Activated naive CD8-positive, alpha-beta T cell treated with anti-CD3 and anti-CD28 coated beads for 36 hours (primary cell): Measurements from ENCODE around the gene FOSL1. TPM values are rescaled to one million over a fixed set of nuclear protein-coding genes. Genes with fewer than 3 reads are reported as not detected.
"Not testable (repeated sequence)": the region's sequence is repeated elsewhere in the genome, so short reads cannot be mapped to it uniquely, and the experiment has no call there.

Source experiments
- DNase-seq: peaks from one replicate; pipeline ENCODE4 v3.0.0; 2021
- H3K27ac Mint-ChIP-seq: one replicate; pipeline ENCODE4 v1.8.0; 2022; ENCODE audit warnings: mild to moderate bottlenecking, moderate library complexity, mixed read lengths
- H3K27me3 Mint-ChIP-seq: one replicate; pipeline ENCODE4 v1.8.0; 2022; ENCODE audit warnings: mild to moderate bottlenecking, mixed read lengths
- H3K36me3 Mint-ChIP-seq: one replicate; pipeline ENCODE4 v1.8.0; 2021; ENCODE audit warnings: mild to moderate bottlenecking, mixed read lengths
- H3K4me1 Mint-ChIP-seq: one replicate; pipeline ENCODE4 v1.8.0; 2021; ENCODE audit warnings: mixed read lengths
- H3K4me3 Mint-ChIP-seq: one replicate; pipeline ENCODE4 v1.8.0; 2022; ENCODE audit warnings: mild to moderate bottlenecking, moderate library complexity, mixed read lengths
- H3K9me3 Mint-ChIP-seq: one replicate; pipeline ENCODE4 v1.8.0; 2022; ENCODE audit warnings: mixed read lengths
- total RNA-seq, 2 experiments: library from RNA; stranded (reverse); gene quantifications; one replicate each; pipeline ENCODE4 v1.2.3, GENCODE V29; 2021

Gene FOSL1
- total RNA-seq, 2 experiments from 2014 or later: 15.8 to 16.0 TPM

DNA sequence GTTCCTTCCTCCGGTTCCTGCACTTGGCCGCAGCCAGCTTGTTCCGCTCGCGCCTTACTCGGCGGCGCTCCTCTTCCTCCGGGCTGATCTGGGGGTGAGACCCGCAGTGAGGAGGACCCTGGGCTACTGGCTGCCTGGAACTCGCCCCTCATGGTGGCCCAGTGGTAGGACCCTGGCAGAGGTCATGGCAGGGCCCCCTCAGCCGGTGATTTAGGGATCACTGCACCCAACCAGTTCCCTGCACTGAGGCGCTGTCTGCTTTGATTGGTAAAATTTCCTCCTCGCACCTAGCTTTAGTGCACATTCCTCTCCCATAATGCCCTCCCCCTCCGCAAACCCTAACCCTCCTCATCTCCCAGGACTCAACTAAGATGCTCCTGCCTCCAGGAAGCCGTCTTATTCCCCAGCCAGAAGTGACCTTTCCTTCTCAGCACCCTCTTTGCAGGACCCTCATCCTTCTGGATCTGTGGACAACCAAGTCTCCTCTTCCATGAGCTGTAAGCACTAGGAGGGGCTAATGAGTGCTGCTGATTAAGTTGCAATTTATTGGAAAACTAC, 6.1 kb downstream of the FOSL1 start:
- peak overlapping the region; percentile 86 for H3K27ac Mint-ChIP-seq
- H3K27me3 Mint-ChIP-seq: peaks cover 3% of the 10 kb centered on the region
- H3K9me3 Mint-ChIP-seq: no peaks in the 10 kb centered on the region
- H3K4me1 Mint-ChIP-seq: peaks cover 59% of the 10 kb centered on the region
- peaks cover 42% of the 10 kb centered on the region for H3K36me3 Mint-ChIP-seq
- peak overlapping the region; percentile 89 for H3K4me3 Mint-ChIP-seq
- no peak for DNase-seq

DNA sequence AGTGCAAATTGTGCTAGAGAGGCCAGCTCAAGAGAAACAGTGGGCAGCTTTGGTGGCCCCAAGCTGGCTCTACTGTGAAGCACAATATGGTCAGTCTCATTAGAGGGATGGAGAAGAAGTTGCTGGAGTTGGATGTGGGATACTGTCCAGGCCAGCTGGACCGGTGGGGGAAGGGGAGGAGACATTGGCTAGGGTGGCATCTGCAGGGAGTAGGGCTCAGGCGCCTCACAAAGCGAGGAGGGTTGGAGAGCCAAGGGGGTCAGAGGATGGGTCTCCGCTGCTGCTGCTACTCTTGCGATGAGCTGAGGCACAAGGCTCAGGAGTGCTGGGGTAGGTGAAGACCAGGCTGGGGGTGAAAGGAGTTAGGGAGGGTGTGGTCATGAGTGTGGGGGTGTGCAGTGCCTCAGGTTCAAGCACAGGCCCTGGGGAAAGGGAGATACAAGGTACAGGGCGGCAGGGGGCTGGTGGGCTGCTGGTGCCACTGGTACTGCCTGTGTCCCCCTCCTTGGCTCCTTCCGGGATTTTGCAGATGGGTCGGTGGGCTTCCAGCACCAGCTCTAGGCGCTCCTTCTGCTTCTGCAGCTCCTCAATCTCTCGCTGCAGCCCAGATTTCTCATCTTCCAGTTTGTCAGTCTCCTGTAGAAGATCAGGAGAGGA, 7.4 kb downstream of the FOSL1 start:
- H3K27me3 Mint-ChIP-seq: peaks cover 3% of the 10 kb centered on the region
- H3K9me3 Mint-ChIP-seq: no peaks in the 10 kb centered on the region
- DNase-seq: no peak
- peaks cover 63% of the 10 kb centered on the region for H3K4me1 Mint-ChIP-seq
- peak overlapping the region; percentile 86 for H3K27ac Mint-ChIP-seq
- H3K4me3 Mint-ChIP-seq: peak overlapping the region; percentile 89
- H3K36me3 Mint-ChIP-seq: peaks cover 39% of the 10 kb centered on the region

DNA sequence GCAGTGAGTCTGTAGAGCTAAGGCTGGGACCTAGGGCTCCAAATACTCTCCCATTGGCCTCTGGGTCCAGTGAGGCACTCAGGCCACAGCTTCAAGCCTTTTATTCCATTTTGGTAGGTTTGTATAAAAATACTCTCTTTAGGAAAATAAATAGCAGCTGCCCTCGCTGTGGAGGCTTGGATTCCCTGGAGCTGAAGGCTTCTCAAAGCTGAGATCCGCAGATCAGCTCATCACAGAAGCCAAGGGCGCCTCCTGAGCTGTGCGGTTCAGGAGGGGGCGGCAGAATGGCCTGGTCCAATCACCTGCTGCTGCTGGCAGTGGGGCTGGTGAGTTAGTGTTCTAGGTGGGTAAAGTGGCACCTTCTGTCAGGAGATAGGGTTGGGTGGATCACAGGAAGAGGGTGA, 8.0 kb downstream of the FOSL1 start:
- Mint-ChIP-seq H3K4me1 (peaks cover 64% of the 10 kb centered on the region), H3K4me3 (peak overlapping the region; percentile 89), H3K27ac (peak overlapping the region; percentile 86), H3K36me3 (peaks cover 43% of the 10 kb centered on the region)
- H3K9me3 Mint-ChIP-seq, H3K27me3 Mint-ChIP-seq: not testable (repeated sequence)
- peak; percentile 52 for DNase-seq

DNA sequence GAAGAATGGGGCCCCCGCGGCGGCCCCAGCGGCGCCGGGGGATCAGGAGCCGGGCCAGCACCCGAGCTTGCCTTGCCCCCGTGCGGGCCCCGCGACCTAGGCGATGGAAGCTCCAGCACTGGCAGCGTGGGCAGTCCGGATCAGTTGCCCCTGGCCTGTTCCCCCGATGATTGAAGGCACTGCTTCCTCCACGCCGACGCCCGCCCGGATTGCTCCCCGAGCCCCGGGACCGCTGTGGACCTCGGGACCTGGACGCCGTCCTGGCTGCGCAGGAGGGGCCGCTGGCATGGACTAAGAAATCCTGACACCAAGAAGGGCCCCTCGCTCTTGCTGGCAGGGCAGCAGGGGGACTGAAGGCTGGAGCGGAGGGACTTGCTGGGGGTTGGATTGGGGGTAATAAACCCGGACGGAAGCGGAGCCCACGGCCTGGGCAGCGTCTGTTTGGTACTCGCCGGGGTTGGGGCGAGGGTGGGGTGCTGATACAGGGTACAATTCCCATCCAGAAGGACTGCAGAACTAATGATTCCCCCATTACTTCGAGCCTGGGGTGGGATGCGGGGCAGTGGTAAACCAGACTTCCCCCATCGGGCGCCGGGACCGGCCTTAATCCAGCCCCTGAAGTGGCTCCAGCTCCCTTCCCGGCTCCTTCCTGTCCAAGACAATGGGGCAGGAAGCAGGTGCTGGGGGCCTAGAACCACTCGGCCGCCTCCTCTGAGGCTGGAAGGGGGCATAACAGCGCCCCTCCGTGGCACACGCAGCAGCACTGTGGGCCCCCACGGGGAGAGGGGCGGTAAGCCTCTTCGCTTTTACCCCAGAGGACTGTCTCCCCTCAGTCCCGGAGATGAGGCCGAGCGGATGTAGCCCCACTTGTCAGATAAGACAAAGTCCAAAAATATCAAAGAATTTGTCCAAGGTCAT, 8.7 kb downstream of the FOSL1 start:
- Mint-ChIP-seq H3K27ac (peak overlapping the region; percentile 86), H3K4me1 (peaks cover 64% of the 10 kb centered on the region), H3K9me3 (no peaks in the 10 kb centered on the region), H3K36me3 (peaks cover 40% of the 10 kb centered on the region), H3K27me3 (peaks cover 3% of the 10 kb centered on the region), H3K4me3 (peak overlapping the region; percentile 89)
- peak; percentile 54 for DNase-seq

GRCh38 chr11:65890324-65891218, 9.6 kb downstream of the FOSL1 start, which contains the start of gene CCDC85B:
TSS of gene CCDC85B (plus strand) at chr11:65890673. CDS start at chr11:65890784, 111 bp downstream.
- Mint-ChIP-seq H3K4me1 (peaks cover 57% of the 10 kb centered on the region), H3K9me3 (no peaks in the 10 kb centered on the region), H3K27me3 (peaks cover 3% of the 10 kb centered on the region), H3K36me3 (peaks cover 35% of the 10 kb centered on the region), H3K27ac (peak within 1 kb of the TSS; percentile 94), H3K4me3 (peak within 1 kb of the TSS; percentile 98)
- peak; percentile 99 for DNase-seq

DNA sequence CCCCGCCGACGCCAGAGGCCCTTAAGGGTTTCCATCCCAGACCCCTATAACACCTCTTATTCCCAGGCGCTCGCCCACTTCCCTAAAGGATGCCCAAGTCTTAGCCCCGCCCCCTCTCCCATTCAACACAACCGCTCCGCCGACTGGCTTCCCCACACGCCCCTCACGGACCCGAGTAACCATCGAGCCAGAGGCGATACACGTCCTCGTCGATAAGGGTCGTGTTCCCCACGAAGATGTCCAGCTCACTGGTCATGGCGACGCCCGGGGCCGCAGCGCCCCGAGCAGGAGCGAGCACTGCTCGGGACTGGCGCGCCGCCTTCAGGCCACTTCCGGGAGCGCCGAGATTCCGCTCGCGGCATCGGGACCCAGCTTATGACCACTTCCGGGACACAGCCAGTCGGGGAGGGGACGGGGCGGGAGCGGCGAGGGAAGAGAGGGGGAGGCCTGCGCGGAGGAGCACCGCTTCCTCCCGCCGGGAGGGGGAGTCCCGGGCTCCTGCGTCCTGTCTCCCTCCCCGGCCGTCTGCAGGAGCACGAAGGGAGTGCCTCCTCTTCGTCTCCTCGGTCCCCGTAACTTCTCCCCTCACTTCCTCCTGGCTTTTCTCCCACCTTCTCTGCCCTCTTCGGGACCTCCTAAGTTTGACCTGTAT, 11.9 kb downstream of the FOSL1 start, which contains the start of gene FIBP:
Gene FIBP (minus strand): TSS at position 309 of the 652 bp plus-strand sequence. CDS start 53 bp downstream, at position 256.
- peaks cover 55% of the 10 kb centered on the region for H3K4me1 Mint-ChIP-seq

GRCh38 chr11:65887723-65888162, 12.4 kb downstream of the FOSL1 start:
- H3K4me1 Mint-ChIP-seq: peaks cover 49% of the 10 kb centered on the region
- DNase-seq: no peak
- H3K27me3 Mint-ChIP-seq: peaks cover 3% of the 10 kb centered on the region
- no peaks in the 10 kb centered on the region for H3K9me3 Mint-ChIP-seq
- peak overlapping the region; percentile 94 for H3K27ac Mint-ChIP-seq
- H3K4me3 Mint-ChIP-seq: peak overlapping the region; percentile 98
- peaks cover 30% of the 10 kb centered on the region for H3K36me3 Mint-ChIP-seq

More for the DNA sequence above, 11.9 kb downstream of the FOSL1 start, which contains the start of gene FIBP:
- peaks cover 3% of the 10 kb centered on the region for H3K27me3 Mint-ChIP-seq
- peak; percentile 95 for DNase-seq
- H3K4me3 Mint-ChIP-seq: peak within 1 kb of the TSS; percentile 98
- no peaks in the 10 kb centered on the region for H3K9me3 Mint-ChIP-seq
- peaks cover 32% of the 10 kb centered on the region for H3K36me3 Mint-ChIP-seq
- H3K27ac Mint-ChIP-seq: peak within 1 kb of the TSS; percentile 94

DNA sequence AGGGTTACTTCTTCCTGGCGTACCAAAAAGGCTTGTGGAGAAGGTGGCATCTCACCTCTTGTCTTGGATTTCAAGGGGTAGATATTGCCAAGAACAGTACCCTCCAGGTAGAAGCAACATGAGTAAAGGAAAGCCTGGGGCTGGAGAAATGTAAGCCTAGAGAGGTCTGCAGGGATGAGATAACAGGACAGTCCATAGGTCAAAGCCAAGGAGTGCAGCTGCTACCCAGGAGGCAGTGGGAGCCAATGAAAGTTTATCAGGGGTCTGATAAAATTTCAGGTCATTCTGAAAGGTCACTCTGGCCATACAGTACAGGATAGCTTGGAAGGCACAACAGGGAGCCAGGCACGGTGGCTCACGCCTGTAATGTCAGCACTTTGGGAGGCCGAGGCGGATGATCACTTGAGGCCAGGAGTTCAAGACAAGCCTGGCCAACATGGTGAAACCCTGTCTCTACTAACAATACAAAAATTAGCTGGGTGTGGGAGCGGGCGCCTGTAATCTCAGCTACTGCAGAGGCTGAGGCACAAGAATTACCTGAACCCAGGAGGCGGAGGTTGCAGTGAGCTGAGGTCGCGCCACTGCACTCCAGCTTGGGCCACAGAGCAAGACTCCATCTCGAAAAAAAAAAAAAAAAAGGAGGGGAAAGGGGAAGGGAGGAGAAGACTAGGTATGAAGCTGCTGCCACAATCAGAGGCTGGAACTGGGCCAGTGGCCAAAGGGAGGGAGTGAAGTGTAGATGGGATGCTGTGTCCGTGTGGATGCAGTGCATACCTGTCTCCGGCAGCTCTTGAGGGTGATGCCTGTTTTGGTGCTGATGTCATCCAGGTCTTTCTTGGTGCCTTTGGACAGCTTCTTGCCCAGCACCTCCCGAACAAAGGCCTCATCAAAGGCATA, 13.1 kb downstream of the FOSL1 start:
- Mint-ChIP-seq H3K4me1 (peaks cover 47% of the 10 kb centered on the region), H3K27ac (peak overlapping the region; percentile 94), H3K9me3 (no peaks in the 10 kb centered on the region), H3K4me3 (peak overlapping the region; percentile 98), H3K27me3 (no peaks in the 10 kb centered on the region), H3K36me3 (peaks cover 25% of the 10 kb centered on the region)
- DNase-seq: no peak

- no peak for DNase-seq
- H3K4me3 Mint-ChIP-seq: no peak overlapping the region
- H3K27me3 Mint-ChIP-seq: no peaks in the 10 kb centered on the region
- H3K36me3 Mint-ChIP-seq: peaks cover 22% of the 10 kb centered on the region
- no peaks in the 10 kb centered on the region for H3K9me3 Mint-ChIP-seq
- peaks cover 55% of the 10 kb centered on the region for H3K4me1 Mint-ChIP-seq
- no peak overlapping the region for H3K27ac Mint-ChIP-seq
Measured at GRCh38 chr11:65885808-65886536, 14.2 kb downstream of the FOSL1 start.

GRCh38 chr11:65885231-65885630, 15.0 kb downstream of the FOSL1 start:
- no peak overlapping the region for H3K4me3 Mint-ChIP-seq
- peak overlapping the region; percentile 32 for H3K27ac Mint-ChIP-seq
- H3K9me3 Mint-ChIP-seq: no peaks in the 10 kb centered on the region
- H3K4me1 Mint-ChIP-seq: peaks cover 62% of the 10 kb centered on the region
- peaks cover 28% of the 10 kb centered on the region for H3K36me3 Mint-ChIP-seq
- no peaks in the 10 kb centered on the region for H3K27me3 Mint-ChIP-seq
- no peak for DNase-seq

DNA sequence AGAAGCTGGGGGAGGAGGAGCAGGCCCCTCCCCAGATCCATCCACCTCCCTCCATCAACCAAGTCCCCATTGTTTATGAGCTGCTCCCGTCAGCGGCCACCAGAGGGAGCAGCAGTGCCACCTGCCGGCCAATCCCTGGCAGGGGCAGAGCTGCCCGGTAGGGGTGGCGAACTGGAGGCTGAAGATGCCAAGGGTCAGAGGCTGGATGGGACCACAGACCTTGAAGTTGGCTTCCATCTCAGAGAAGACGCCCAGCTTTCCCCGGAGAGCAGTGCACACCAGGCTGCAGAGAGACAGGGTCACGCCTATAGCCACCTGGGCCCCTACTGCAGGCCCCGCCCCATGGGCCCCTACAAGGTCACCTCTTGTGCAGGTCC, 15.5 kb downstream of the FOSL1 start:
- H3K27ac Mint-ChIP-seq: peak overlapping the region; percentile 72
- H3K4me3 Mint-ChIP-seq: no peak overlapping the region
- DNase-seq: peak; percentile 84
- H3K27me3 Mint-ChIP-seq: no peaks in the 10 kb centered on the region
- no peaks in the 10 kb centered on the region for H3K9me3 Mint-ChIP-seq
- H3K36me3 Mint-ChIP-seq: peaks cover 30% of the 10 kb centered on the region
- peaks cover 62% of the 10 kb centered on the region for H3K4me1 Mint-ChIP-seq

DNA sequence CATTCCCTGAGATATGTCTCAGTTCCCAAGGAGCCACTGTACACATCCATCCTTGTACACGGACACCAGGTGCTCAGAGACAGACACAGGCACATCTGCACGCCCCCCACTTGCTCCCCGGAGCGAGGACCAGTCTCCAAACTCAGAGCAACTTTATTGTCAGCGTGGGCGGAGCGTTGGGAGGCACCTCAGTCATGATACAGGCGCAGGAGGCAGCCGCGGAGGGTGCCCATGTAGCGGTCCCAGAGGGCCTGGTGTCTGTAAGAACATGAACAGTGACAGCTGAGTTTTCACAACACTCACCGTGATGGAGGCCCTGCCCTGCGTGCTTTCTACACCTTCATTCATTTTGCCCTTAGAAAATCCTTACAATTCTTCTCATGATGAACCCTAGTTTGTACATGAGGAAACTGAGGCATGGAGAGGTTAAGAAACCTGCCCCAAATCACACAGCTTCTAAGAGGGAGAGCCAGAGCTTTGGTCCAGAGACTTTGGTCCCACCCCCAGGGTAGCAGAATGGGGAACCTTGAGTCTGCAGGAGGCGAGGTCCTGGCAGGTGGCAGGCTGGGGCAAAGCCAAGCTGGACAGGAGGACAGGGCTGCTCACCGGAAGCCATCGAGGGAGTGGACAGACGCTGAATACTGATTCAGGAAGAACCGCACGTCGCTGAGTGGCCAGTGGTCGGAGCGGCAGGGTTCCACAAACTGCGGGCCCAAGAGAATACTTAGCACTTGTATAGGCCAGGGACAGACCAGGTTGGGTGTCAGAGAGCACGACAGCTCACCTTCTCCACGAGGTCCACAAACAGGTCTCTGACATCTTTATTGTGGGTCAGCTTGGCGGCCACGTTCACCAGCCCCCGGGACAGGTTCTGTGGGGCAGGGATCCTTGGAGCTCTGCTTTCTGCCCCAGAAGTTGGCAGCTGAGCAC, 16.1 kb downstream of the FOSL1 start:
- Mint-ChIP-seq H3K27me3 (no peaks in the 10 kb centered on the region), H3K36me3 (peaks cover 30% of the 10 kb centered on the region), H3K4me3 (no peak overlapping the region), H3K9me3 (no peaks in the 10 kb centered on the region), H3K27ac (peak overlapping the region; percentile 72), H3K4me1 (peaks cover 62% of the 10 kb centered on the region)
- DNase-seq: no peak
